ENCODE results near the gene ELOF1. TPM values are rescaled to one million over a fixed set of nuclear protein-coding genes. Genes with fewer than 3 reads are reported as not detected.
"Not testable (repeated sequence)": the region's sequence is repeated elsewhere in the genome, so short reads cannot be mapped to it uniquely, and the experiment has no call there.

The ELOF1 gene
- 61.6 TPM for total RNA-seq (2013)
- 10 to 100 TPM; 48.5 to 95.5 (median 77.5) TPM for polyA plus RNA-seq
- 20.5 and 40.1 TPM in 2 replicates for polyA minus RNA-seq
- total RNA-seq, result 9.4 to 32.9 (median 20.2) reads per million in 11 experiments

DNA sequence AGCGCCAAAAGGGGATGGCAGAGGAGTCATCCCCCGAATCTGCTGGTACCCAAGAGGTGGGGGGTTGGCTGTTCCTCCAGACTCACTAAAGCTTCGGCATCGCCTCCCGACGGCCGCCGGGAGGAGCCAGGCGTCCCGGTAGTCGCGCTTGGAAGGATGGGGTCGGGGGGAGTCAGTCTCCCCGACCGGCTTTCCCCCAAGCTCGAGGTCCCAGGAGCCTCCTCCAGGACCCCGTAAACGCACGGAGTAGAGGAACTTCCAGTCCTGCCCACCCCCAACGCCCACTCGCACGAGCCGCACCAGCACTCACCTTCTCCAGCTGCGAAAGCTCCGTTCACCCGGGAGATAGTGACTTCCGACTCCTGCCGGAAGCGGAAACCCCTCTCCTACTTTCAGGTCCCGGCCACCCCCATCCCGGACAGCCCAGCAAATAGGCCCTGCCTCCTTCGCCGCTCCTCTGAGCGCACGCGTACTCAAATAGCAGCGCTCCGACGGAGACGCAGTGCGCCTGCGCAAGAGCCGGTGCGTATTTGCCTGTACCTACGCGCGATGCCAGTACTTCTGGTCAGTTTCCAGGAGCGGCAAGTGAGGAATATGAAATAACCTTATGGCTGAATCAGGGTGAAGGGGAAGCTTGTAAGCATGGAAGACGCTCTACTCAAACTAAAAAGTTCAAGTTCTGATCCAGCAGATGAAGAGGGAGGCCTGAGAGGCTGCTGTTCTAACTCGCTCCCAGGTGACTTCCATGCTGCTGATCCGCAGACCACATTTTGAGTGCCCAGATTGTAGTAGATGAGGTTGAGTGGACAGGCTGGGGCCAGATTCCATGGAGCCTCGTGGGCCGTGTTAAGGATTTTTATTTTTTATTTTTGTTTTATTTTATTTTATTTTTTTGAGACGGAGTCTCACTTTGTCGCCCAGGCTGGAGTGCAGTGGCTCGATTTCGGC is at the start of gene ELOF1:
Gene ELOF1 (minus strand): TSS at position 350 of the 948 bp plus-strand sequence. CDS start 4,883 bp downstream, outside the sequence.
- peak within 1 kb of the TSS; percentile 74 for H3K4me2 ChIP-seq (replicated peaks; ENCODE audit: extremely low read depth, low read length, poor library complexity, severe bottlenecking)
- H3K36me3 ChIP-seq (replicated peaks in 1 of 2; ENCODE audit: control insufficient read depth in 1 of 2, insufficient read depth in 2 of 2, low read length in 2 of 2), result peaks cover 8 to 17% of the 10 kb centered on the region in 2 donors
- Mint-ChIP-seq H3K27me3 (ENCODE audit: low read depth in 3 of 3) (peaks cover 0 to 1% (median 0%) of the 10 kb centered on the region in 3 donors), H3K27ac (peak within 1 kb of the TSS; percentile 77 to 97 (median 94)), H3K9me3 (no peaks in the 10 kb centered on the region), H3K4me3 (peak within 1 kb of the TSS; percentile 95 to 96), H3K4me1 (peaks cover 60% of the 10 kb centered on the region), H3K36me3 (peaks cover 17 to 29% of the 10 kb centered on the region in 2 donors)
- H3K9me3 ChIP-seq (replicated peaks in 1 of 2; ENCODE audit: control insufficient read depth in 1 of 2, insufficient read depth in 1 of 2, low read length in 2 of 2), result no peaks in the 10 kb centered on the region
- peak within 1 kb of the TSS; percentile 83 for H2AFZ ChIP-seq (ENCODE audit: insufficient read depth, low read depth, low read length, poor library complexity, severe bottlenecking)
- H3K79me2 ChIP-seq (ENCODE audit: insufficient read depth, low read length), result peaks cover 24% of the 10 kb centered on the region
- WGBS (ENCODE audit: insufficient coverage), result 0% methylated on average over 34 of the region's 57 CpGs
- H3K9ac ChIP-seq (ENCODE audit: insufficient read depth, low read length, poor library complexity, severe bottlenecking), result peak within 1 kb of the TSS; percentile 66
- H3K27ac ChIP-seq (ENCODE audit: low read depth in 1 of 2, low read length in 2 of 2), result peak within 1 kb of the TSS; percentile 59 to 74
- H3K4me1 ChIP-seq (ENCODE audit: control insufficient read depth in 1 of 2, insufficient read depth in 2 of 2, low read length in 2 of 2), result peaks cover 33 to 52% of the 10 kb centered on the region in 2 donors
- peak within 1 kb of the TSS; percentile 63 to 97 (median 86) for H3K4me3 ChIP-seq (replicated peaks in 1 of 3; ENCODE audit: low read depth in 2 of 3, low read length in 3 of 3)
- no peaks in the 10 kb centered on the region for H3K27me3 ChIP-seq (ENCODE audit: control insufficient read depth in 2 of 2, insufficient read depth in 2 of 2, low read length in 2 of 2)
- H4K20me1 ChIP-seq (ENCODE audit: insufficient read depth, low read length), result peaks cover 33% of the 10 kb centered on the region
- intact Hi-C loops (cut with micrococcal nuclease), result loop anchor here in 1 of 2 donors (1.0 to 2.0 kb wide), 2 partner anchors 22 to 28 kb away; no protein-coding TSS in a partner anchor
- DNase-seq, result peak; percentile 98 to 99 (median 98)
- TF ChIP-seq, protein P1, sequence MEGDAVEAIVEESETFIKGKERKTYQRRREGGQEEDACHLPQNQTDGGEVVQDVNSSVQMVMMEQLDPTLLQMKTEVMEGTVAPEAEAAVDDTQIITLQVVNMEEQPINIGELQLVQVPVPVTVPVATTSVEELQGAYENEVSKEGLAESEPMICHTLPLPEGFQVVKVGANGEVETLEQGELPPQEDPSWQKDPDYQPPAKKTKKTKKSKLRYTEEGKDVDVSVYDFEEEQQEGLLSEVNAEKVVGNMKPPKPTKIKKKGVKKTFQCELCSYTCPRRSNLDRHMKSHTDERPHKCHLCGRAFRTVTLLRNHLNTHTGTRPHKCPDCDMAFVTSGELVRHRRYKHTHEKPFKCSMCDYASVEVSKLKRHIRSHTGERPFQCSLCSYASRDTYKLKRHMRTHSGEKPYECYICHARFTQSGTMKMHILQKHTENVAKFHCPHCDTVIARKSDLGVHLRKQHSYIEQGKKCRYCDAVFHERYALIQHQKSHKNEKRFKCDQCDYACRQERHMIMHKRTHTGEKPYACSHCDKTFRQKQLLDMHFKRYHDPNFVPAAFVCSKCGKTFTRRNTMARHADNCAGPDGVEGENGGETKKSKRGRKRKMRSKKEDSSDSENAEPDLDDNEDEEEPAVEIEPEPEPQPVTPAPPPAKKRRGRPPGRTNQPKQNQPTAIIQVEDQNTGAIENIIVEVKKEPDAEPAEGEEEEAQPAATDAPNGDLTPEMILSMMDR (IDR thresholded peaks at IDR 0.05), result no peak

DNA sequence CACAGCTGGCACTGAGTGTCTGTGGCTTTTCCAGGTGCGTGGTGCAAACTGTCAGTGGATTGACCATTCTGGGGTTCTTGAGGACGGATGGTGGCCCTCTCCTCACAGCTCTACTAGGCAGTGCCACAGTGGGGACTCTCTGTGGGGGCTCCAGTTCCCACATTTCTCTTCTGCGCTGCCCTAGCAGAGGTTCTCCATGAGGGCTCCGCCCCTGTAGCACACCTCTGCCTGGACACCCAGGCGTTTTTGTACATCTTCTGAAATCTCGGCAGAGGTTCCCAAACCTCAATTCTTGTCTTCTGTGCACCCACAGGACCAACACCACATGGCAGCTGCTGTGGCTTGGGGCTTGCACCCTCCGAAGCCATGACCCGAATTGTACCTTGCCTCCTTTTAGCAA is 47.5 kb upstream of the ELOF1 start:
- 99% methylated on average over 7 of the region's 8 CpGs for WGBS (ENCODE audit: insufficient coverage)

DNA sequence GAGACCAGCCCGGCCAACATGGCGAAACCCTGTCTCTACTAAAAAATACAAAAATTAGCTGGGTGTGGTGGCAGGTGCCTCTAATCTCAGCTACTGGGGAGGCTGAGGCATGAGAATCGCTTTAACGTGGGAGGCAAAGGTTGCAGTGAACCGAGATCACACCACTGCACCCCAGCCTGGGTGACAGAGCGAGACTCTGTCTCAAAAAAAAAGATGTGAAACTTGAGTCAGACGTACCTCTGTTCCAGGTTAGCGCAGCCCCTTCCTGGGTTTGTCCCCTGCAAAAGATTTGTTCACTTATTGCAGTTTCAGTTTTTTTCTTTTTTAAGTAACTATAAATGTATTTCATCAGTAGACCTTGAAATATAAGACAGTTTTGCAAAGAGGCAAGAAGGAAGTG is 40.7 kb upstream of the ELOF1 start:
- H3K4me2 ChIP-seq (replicated peaks; ENCODE audit: extremely low read depth, low read length, poor library complexity, severe bottlenecking); H3K9me3 ChIP-seq (replicated peaks in 1 of 2; ENCODE audit: control insufficient read depth in 1 of 2, insufficient read depth in 1 of 2, low read length in 2 of 2); H3K4me3 ChIP-seq (replicated peaks in 1 of 3; ENCODE audit: low read depth in 2 of 3, low read length in 3 of 3); H3K27me3 Mint-ChIP-seq (ENCODE audit: low read depth in 3 of 3); H3K36me3 ChIP-seq (replicated peaks in 1 of 2; ENCODE audit: control insufficient read depth in 1 of 2, insufficient read depth in 2 of 2, low read length in 2 of 2); H3K4me3 Mint-ChIP-seq; DNase-seq; H2AFZ ChIP-seq (ENCODE audit: insufficient read depth, low read depth, low read length, poor library complexity, severe bottlenecking); H3K27ac ChIP-seq (ENCODE audit: low read depth in 1 of 2, low read length in 2 of 2); H3K9ac ChIP-seq (ENCODE audit: insufficient read depth, low read length, poor library complexity, severe bottlenecking); H3K27me3 ChIP-seq (ENCODE audit: control insufficient read depth in 2 of 2, insufficient read depth in 2 of 2, low read length in 2 of 2); H3K27ac Mint-ChIP-seq: not testable (repeated sequence)
- Histone ChIP-seq H3K79me2 (ENCODE audit: insufficient read depth, low read length) (peaks cover 69% of the 10 kb centered on the region), H3K4me1 (ENCODE audit: control insufficient read depth in 1 of 2, insufficient read depth in 2 of 2, low read length in 2 of 2) (peaks cover 13 to 16% of the 10 kb centered on the region in 2 donors), H4K20me1 (ENCODE audit: insufficient read depth, low read length) (peaks cover 24% of the 10 kb centered on the region)
- Mint-ChIP-seq H3K36me3 (peaks cover 17 to 30% of the 10 kb centered on the region in 2 donors), H3K4me1 (peaks cover 22% of the 10 kb centered on the region), H3K9me3 (peaks cover 3 to 14% (median 8%) of the 10 kb centered on the region in 7 donors)
- WGBS (ENCODE audit: insufficient coverage), result 87% methylated on average over 4 of the region's 8 CpGs
- intact Hi-C loops (cut with micrococcal nuclease), result loop anchor here (5.0 to 10.0 kb wide), 3 partner anchors 38 to 95 kb away; partner anchors contain the start of gene ZNF653 (in 1 of the 2)

More for the DNA sequence above, 47.5 kb upstream of the ELOF1 start:
- Histone ChIP-seq H3K4me3 (replicated peaks in 1 of 3; ENCODE audit: low read depth in 2 of 3, low read length in 3 of 3) (no peak overlapping the region), H3K4me1 (ENCODE audit: control insufficient read depth in 1 of 2, insufficient read depth in 2 of 2, low read length in 2 of 2) (no peaks in the 10 kb centered on the region), H3K27me3 (ENCODE audit: control insufficient read depth in 2 of 2, insufficient read depth in 2 of 2, low read length in 2 of 2) (no peaks in the 10 kb centered on the region), H3K79me2 (ENCODE audit: insufficient read depth, low read length) (peaks cover 45% of the 10 kb centered on the region), H3K4me2 (replicated peaks; ENCODE audit: extremely low read depth, low read length, poor library complexity, severe bottlenecking) (no peak overlapping the region), H2AFZ (ENCODE audit: insufficient read depth, low read depth, low read length, poor library complexity, severe bottlenecking) (no peak overlapping the region), H3K27ac (ENCODE audit: low read depth in 1 of 2, low read length in 2 of 2) (no peak overlapping the region), H4K20me1 (ENCODE audit: insufficient read depth, low read length) (peaks cover 9% of the 10 kb centered on the region), H3K36me3 (replicated peaks in 1 of 2; ENCODE audit: control insufficient read depth in 1 of 2, insufficient read depth in 2 of 2, low read length in 2 of 2) (peaks cover 4 to 17% of the 10 kb centered on the region in 2 donors), H3K9me3 (replicated peaks in 1 of 2; ENCODE audit: control insufficient read depth in 1 of 2, insufficient read depth in 1 of 2, low read length in 2 of 2) (peaks cover 22 to 34% of the 10 kb centered on the region in 2 donors), H3K9ac (ENCODE audit: insufficient read depth, low read length, poor library complexity, severe bottlenecking) (no peak overlapping the region)
- Mint-ChIP-seq H3K4me1 (peaks cover 6% of the 10 kb centered on the region), H3K4me3 (no peak overlapping the region), H3K27me3 (ENCODE audit: low read depth in 3 of 3) (peaks cover 0 to 2% (median 0%) of the 10 kb centered on the region in 3 donors), H3K9me3 (peaks cover 18 to 43% (median 32%) of the 10 kb centered on the region in 7 donors), H3K36me3 (peaks cover 31 to 47% of the 10 kb centered on the region in 2 donors), H3K27ac (no peak overlapping the region)
- intact Hi-C loops (cut with micrococcal nuclease), result no loop called here
- TF ChIP-seq, protein P1 (IDR thresholded peaks at IDR 0.05), result no peak
- no peak for DNase-seq

Measured in CD14-positive monocyte (primary cell).